GM21367 (cell line): Measurements from ENCODE around the gene KCNMB2.
"Not testable (repeated sequence)": the region's sequence is repeated elsewhere in the genome, so short reads cannot be mapped to it uniquely, and the experiment has no call there.

Experiments
- ATAC-seq: cut with Tn5 transposase; IDR thresholded peaks from one replicate; pipeline ENCODE4 v1.9.1; 2021; ENCODE audit not compliant: unreplicated experiment

KCNMB2 gene

GRCh38 chr3:178686826-178687225 is 150.6 kb downstream of the KCNMB2 start:
- ATAC-seq: no peak

GRCh38 chr3:178690571-178690970 is 154.3 kb downstream of the KCNMB2 start:
- no peak for ATAC-seq

DNA sequence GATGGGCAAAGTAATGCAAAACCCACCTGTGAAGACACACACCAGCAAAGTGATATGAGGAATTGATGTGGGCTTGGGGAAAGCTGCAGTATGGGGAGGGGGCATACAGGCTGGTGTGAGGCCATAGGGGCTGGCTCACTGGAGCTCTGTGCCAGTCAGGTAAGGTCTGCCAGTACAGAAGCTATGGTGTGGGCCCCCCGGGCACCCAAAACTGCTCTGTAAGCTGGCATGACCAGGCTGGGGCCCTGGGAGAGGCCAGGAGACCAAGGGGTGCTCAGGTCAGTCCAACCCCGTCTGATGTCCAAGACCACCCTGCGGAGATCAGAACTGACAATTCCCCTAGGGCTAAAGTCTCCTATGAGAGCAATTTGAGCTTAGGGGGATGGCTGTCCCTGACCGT is 163.1 kb downstream of the KCNMB2 start:
- no peak for ATAC-seq

- ATAC-seq: no peak
Observed at GRCh38 chr3:178699810-178700209, 163.6 kb downstream of the KCNMB2 start.

DNA sequence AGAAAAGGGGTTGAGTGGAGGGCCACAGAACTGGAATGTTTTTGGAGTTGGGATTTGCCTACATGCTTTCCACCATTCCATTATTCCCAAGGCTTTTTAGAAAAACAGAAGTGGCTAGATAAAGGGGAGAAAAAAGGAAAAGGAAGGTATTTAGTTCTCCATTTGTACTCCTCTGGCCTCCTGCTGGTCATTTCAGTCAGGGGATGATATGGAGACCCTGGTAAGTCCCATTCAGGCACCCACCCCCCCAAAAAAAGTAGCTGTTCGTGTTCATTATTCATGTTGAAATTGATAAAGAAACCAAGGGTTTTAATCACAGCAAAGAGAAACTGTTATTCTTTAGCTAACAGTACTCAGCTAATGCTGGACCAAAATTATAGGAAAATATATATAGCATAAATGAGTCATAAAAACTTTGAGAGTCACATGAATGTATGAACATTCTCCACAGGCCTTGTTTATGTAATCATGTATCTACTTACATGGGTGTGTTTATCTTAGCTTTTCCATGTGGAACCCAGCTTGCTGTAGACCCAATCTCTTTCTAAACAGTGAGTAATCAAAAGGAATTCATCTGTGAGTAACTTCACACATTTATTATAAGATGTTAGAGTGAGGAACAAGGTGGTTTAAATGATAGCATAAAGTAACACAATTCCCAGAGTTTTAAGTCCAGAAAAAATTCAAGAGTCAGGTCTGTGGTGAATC is 167.2 kb downstream of the KCNMB2 start:
- no peak for ATAC-seq

- ATAC-seq: no peak
Observed at GRCh38 chr3:178705925-178706324, 169.7 kb downstream of the KCNMB2 start.

GRCh38 chr3:178706411-178706810 is 170.2 kb downstream of the KCNMB2 start:
- ATAC-seq: no peak

DNA sequence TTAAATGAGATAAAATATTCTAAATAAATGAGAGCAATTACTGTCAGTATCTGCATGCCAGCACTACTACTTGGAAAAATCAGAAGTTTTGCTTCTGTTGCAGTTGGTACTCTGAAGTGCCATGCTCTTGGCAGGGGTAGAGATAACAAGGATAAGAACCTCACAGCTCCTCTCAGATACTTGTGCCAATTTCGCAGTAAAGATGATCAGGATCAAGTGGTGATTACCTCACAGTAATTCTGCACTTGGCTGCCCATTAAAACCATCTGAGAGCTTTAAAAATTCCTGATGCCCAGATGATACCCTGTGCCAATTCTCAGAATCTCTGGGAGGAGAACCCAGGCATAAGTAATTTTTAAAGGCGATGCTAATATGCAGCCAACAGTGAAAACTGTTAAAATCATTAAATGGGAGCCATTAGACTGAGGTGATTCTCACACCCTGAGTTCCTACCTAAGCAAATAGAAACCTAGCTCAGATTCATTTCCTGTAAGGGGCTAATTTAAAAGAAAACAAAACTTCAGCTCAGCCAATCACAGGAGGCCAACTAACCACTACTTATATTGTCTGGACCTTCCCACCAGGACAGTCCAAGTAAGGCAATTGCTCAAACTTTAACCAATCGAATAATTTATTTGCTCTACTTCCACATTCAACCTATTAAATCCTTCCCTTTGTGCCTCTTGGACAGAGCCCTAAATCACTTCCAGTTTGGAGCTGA is 171.2 kb downstream of the KCNMB2 start:
- ATAC-seq: no peak

- ATAC-seq: no peak
Observed at GRCh38 chr3:178709051-178709450, 172.8 kb downstream of the KCNMB2 start.

DNA sequence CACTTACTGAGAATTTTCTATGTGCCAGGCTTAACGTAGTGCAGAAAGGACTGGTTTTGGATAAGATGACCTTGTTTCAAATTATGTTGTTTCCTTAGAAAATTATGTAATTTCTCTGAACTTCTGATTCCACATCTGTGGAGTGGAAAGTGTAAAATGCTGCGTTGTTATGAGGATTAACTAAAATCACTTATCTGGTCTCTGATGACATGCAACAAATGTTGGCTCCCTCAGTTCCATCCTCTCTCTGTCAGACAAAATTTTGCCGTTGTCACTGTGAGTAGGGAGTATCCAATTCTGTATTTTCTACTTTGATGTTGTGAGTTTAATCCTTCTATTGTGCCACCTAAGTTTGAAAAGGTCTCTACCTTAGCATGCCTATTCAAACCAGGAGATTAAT is 175.5 kb downstream of the KCNMB2 start:
- no peak for ATAC-seq

DNA sequence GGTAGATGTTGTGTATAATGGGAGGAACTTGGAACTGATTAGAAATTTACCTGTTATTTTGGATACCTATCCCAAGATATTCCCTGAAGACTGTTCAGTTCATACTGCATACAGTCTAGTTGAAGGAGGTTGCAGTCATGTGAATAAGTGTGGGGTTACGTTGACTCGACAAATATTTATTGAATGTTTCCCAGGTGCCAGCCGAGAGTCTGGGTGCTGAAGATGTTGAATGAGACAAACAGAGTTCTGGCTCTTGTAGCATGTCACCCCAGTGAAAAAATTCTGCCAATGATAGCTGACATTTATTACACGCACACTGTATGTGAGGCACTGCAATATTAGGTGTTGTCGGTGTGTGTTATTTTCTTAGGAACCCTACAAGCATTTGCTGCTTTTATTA is 176.0 kb downstream of the KCNMB2 start:
- ATAC-seq: no peak

GRCh38 chr3:178714925-178715832 is 178.9 kb downstream of the KCNMB2 start:
- ATAC-seq: no peak

DNA sequence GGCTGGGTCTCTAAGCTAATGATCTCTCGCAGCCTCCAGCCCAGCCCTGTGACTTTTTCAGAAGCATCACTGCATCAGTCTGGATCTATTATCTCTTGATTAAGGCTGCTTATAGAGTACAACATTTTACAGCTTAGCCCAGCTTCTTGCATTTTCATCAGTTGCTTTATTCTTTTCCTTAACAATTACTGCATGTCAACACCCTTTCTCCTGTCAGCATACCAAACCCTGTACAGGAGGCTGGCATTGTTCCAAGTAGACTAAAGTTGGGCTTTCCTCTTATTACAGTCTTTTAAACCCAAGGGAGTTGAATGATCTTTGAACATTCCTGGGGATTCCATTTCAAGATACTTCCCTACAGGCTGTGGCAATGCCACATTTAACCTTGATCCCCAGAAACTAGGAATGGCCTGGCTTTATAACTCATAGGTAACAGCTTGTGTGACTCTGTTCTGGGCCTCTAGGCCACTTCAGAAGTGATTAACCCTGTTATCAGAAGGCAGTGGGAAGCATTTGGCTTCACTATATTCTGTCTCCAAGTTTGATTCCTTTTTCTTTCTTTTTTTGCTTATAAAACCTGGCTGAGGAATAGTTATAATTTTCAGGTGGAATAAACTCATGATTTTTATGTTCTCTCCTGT is 182.9 kb downstream of the KCNMB2 start:
- no peak for ATAC-seq

- no peak for ATAC-seq
Observed at GRCh38 chr3:178732824-178733223, 196.6 kb downstream of the KCNMB2 start.

GRCh38 chr3:178735032-178735674 is 198.9 kb downstream of the KCNMB2 start:
- no peak for ATAC-seq

GRCh38 chr3:178736300-178736699 is 200.1 kb downstream of the KCNMB2 start:
- no peak for ATAC-seq

- no peak for ATAC-seq
Observed at GRCh38 chr3:178739720-178740119, 203.5 kb downstream of the KCNMB2 start.

DNA sequence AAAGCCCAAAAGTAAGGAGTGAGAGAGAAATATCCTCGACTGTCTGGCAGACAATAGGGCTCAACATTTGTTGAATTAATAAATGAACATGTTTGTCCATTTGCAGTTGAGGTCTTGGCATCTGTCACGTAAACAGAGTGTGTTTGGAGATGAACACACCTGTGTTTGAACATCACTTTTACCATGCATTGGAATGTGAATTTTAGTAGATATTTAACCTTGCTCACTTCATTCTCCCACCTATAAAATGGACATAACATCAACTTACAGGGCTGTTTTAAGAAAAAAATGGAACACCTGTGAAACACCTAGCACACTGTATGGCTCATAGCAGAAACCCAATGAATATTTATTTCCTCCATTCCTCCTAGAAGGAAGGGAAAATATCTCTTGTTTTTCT is 204.8 kb downstream of the KCNMB2 start:
- ATAC-seq: no peak

DNA sequence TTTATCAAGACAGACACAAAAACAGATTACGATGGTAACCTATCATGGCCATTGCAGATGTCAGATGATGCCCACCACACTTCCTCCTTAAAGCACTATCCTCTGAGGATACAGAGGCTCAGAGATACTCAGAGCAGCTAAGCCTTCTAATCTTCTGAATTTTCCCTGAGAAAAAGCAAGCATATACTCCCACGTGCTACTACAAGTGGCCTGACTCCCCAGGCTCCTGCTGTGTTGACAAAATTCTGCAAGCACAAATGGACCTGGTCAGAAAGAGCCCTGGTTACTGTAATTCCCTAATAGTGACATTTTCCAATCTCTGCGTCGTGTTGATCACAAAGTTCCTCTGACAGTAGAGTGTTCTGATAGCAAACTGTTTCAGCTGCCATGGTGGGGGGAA is 207.1 kb downstream of the KCNMB2 start:
- ATAC-seq: no peak

DNA sequence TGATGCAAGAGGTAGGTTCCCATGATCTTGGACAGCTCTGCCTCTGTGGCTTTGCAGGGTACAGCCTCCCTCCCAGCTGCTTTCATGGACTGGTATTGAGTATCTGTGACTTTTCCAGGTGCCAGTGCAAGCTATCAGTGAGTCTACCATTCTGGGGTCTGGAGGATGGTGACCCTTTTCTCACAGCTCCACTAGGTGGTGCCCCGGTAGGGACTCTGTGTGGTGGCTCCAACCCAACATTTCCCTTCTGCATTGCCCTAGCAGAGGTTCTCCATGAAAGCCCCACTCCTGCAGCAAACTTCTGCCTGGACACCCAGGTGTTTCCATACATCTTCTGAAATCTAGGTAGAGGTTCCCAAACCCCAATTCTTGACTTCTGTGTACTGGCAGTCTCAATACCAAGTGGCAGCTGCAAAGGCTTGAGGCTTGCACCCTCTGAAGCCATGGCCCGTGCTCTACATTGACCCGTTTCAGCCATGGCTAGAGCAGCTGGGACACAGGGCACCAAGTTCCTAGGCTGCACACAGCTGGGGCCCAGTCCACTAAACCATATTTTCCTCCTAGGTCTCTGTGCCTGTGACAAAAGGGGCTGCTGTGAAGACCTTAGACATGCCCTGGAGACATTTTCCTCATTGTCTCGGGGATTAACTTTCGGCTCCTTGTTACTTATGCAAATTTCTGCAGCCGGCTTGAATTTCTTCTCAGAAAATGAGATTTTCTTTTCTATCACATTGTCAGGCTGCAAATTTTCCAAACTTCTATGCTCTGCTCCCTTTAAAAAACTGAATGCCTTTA is 209.8 kb downstream of the KCNMB2 start:
- not testable (repeated sequence) for ATAC-seq
